Testis (tissue), 5 donors: ENCODE data around the gene IFNA14. TPM values are rescaled to one million over a fixed set of nuclear protein-coding genes. Genes with fewer than 3 reads are reported as not detected.

Source experiments
- DNase-seq: peaks from one replicate; pipeline ENCODE4 v3.0.0-alpha.2; 2019
- H3K27ac ChIP-seq, 2 donors: fragments of 200-600 bp; sonication (generic); one replicate each; pipeline ENCODE4 v1.5.1; 2019
- H3K27me3 ChIP-seq: fragments of 200-600 bp; sonication (generic); one replicate; pipeline ENCODE4 v1.5.1; 2019
- H3K36me3 ChIP-seq: fragments of 200-600 bp; sonication (generic); one replicate; pipeline ENCODE4 v1.5.1; 2017; ENCODE audit warnings: low read depth; ENCODE audit errors: missing control alignments
- H3K4me1 ChIP-seq: fragments of 200-600 bp; sonication (generic); one replicate; pipeline ENCODE4 v1.5.1; 2019
- H3K4me3 ChIP-seq, 2 donors: fragments of 200-600 bp; sonication (generic); one replicate each; pipeline ENCODE4 v1.5.1; 2017 to 2019
- H3K9me3 ChIP-seq: fragments of 200-600 bp; sonication (generic); one replicate; pipeline ENCODE4 v1.5.1; 2017
- CTCF ChIP-seq, 3 experiments: fragments of 450-650 bp in 2 of 3; fragments of 200-600 bp in 1 of 3; sonication (generic) in 1 of 3; IDR thresholded peaks; one replicate each; pipeline ENCODE4 v1.5.1; 2016 to 2019; ENCODE audit warnings: antibody characterized with exemption in 3 of 3, mild to moderate bottlenecking in 2 of 3, moderate library complexity in 1 of 3
- POLR2A ChIP-seq: fragments of 450-650 bp; IDR thresholded peaks from one replicate; pipeline ENCODE4 v1.6.1; 2017; ENCODE audit warnings: antibody characterized with exemption, mild to moderate bottlenecking, moderate library complexity
- WGBS, 2 donors: methylation state at CpG; one replicate each; pipeline ENCODE4 v1.1.5; 2018; 5-methylcytosine and 5-hydroxymethylcytosine counted together
- intact Hi-C: fragments of 100-400 bp; cut with DNase I; formaldehyde crosslinking; loops from one replicate; pipeline ENCODE4 v1.15.1; 2023; ENCODE audit warnings: low total_unique reads
- long read RNA-seq, 2 donors: transcript quantifications; one replicate each; lab custom pipeline, GENCODE V29; 2026
- polyA plus RNA-seq: library from polyadenylated mRNA; stranded (reverse); fragments of 350-450 nt; fragmentation: Illumina TruSeq; extraction: RNeasy Lipid Tissue Mini Kit (QIAGEN cat#74804); gene quantifications from one replicate; pipeline ENCODE4 v1.2.3, GENCODE V29; 2014; ENCODE audit warnings: low read depth, low replicate concordance; ENCODE audit not compliant: insufficient read depth
- total RNA-seq, 2 donors: library from RNA; depleted of rRNA; stranded (reverse); fragments of >200 nt; gene quantifications; one replicate each; pipeline ENCODE4 v1.2.3, GENCODE V29; 2016

The IFNA14 gene
- total RNA-seq (not detected), polyA plus RNA-seq (not detected)
- long read RNA-seq, donor 1 = 0 reads
- long read RNA-seq, donor 2 = 0 reads

GRCh38 chr9:21239911-21240310 lies at the start of gene IFNA14:
Gene IFNA14 (minus strand): TSS chr9:21240005. CDS start chr9:21239935, 70 bp downstream.
- TF ChIP-seq CTCF (IDR thresholded peaks at IDR 0.05) (no peak), POLR2A (no peak)
- Histone ChIP-seq H3K27ac (no peak within 1 kb of the TSS), H3K4me1 (no peaks in the 10 kb centered on the region), H3K27me3 (no peaks in the 10 kb centered on the region), H3K9me3 (no peaks in the 10 kb centered on the region), H3K36me3 (no peaks in the 10 kb centered on the region), H3K4me3 (no peak within 1 kb of the TSS)
- DNase-seq = no peak
- intact Hi-C loops = no loop called here
- WGBS, 2 donors = 90 to 91% methylated on average over 2 of the region's 2 CpGs

- H3K4me1 ChIP-seq = no peaks in the 10 kb centered on the region
- H3K9me3 ChIP-seq = no peaks in the 10 kb centered on the region
- H3K27me3 ChIP-seq = no peaks in the 10 kb centered on the region
- no peak for DNase-seq
- intact Hi-C loops = no loop called here
- no peak overlapping the region for H3K4me3 ChIP-seq
- TF ChIP-seq CTCF (IDR thresholded peaks at IDR 0.05) = no peak
- TF ChIP-seq POLR2A = no peak
- no peak overlapping the region for H3K27ac ChIP-seq
- 75 to 82% methylated on average over 3 of the region's 3 CpGs for WGBS, 2 donors
- H3K36me3 ChIP-seq = no peaks in the 10 kb centered on the region
Measured at GRCh38 chr9:21287280-21287679, 47.5 kb upstream of the IFNA14 start.

- H3K27ac ChIP-seq = no peak overlapping the region
- no peaks in the 10 kb centered on the region for H3K4me1 ChIP-seq
- H3K27me3 ChIP-seq = no peaks in the 10 kb centered on the region
- no peak for TF ChIP-seq CTCF (IDR thresholded peaks at IDR 0.05)
- TF ChIP-seq POLR2A = no peak
- intact Hi-C loops = no loop called here
- H3K9me3 ChIP-seq = no peaks in the 10 kb centered on the region
- no peaks in the 10 kb centered on the region for H3K36me3 ChIP-seq
- WGBS, 2 donors = 82 to 87% methylated on average over 5 of the region's 5 CpGs
- no peak overlapping the region for H3K4me3 ChIP-seq
- DNase-seq = no peak
Measured at GRCh38 chr9:21286659-21287058, 46.9 kb upstream of the IFNA14 start.

GRCh38 chr9:21286099-21286498 lies 46.3 kb upstream of the IFNA14 start:
- no peak for DNase-seq
- H3K36me3 ChIP-seq = no peaks in the 10 kb centered on the region
- no peak overlapping the region for H3K27ac ChIP-seq
- H3K9me3 ChIP-seq = no peaks in the 10 kb centered on the region
- no peaks in the 10 kb centered on the region for H3K4me1 ChIP-seq
- H3K4me3 ChIP-seq = no peak overlapping the region
- intact Hi-C loops = no loop called here
- H3K27me3 ChIP-seq = no peaks in the 10 kb centered on the region
- WGBS, 2 donors = 86 to 91% methylated on average over 5 of the region's 5 CpGs
- no peak for TF ChIP-seq CTCF (IDR thresholded peaks at IDR 0.05)
- no peak for TF ChIP-seq POLR2A

- no peak for DNase-seq
- no peaks in the 10 kb centered on the region for H3K27me3 ChIP-seq
- no peak for TF ChIP-seq CTCF (IDR thresholded peaks at IDR 0.05)
- no peak for TF ChIP-seq POLR2A
- no peaks in the 10 kb centered on the region for H3K9me3 ChIP-seq
- H3K4me3 ChIP-seq = no peak overlapping the region
- no peaks in the 10 kb centered on the region for H3K36me3 ChIP-seq
- WGBS, 2 donors = 50 to 79% methylated on average over 2 of the region's 2 CpGs
- no peaks in the 10 kb centered on the region for H3K4me1 ChIP-seq
- intact Hi-C loops = no loop called here
- H3K27ac ChIP-seq = no peak overlapping the region
Measured at GRCh38 chr9:21281275-21281674, 41.5 kb upstream of the IFNA14 start.
